Caco-2 (cell line): ENCODE results near the gene AKNA. TPM values are rescaled to one million over a fixed set of nuclear protein-coding genes. Genes with fewer than 3 reads are reported as not detected.

Source experiments
- BruUV-seq: library from RNA; stranded (reverse); fragments of 400-500 nt; replicated peaks from 2 replicates; lab custom pipeline; 2021; lab: Mats Ljungman, UMichigan
- CTCF ChIA-PET: fragments of 300-600 bp; sonication (Branson Sonifier 250); formaldehyde crosslinking; loops from one replicate; lab custom pipeline; 2022; ENCODE audit warnings: antibody characterized with exemption; lab: Charles Lee
- POLR2A ChIA-PET: fragments of 300-600 bp; sonication (Branson Sonifier 250); formaldehyde crosslinking; loops from one replicate; lab custom pipeline; 2022; ENCODE audit warnings: antibody characterized with exemption; lab: Charles Lee
- DNase-seq, 2 experiments: peaks; one replicate each; pipeline versions ENCODE4 v3.0.0 to v3.0.0-alpha.2; 2020 to 2022
- H3K27me3 ChIP-seq: replicated peaks from 2 replicates; pipeline ENCODE4 v1.6.0; 2011; ENCODE audit warnings: low read length; ENCODE audit not compliant: control insufficient read depth, insufficient read depth
- H3K36me3 ChIP-seq: 2 replicates; pipeline ENCODE4 v1.5.1; 2011; ENCODE audit warnings: low read length; ENCODE audit not compliant: control insufficient read depth, insufficient read depth
- H3K4me1 ChIP-seq: fragments of 250-450 bp; sonication (Bioruptor Pico); 2 replicates; pipeline ENCODE4 v1.5.1; 2020; ENCODE audit warnings: mild to moderate bottlenecking
- H3K4me3 ChIP-seq: 2 replicates; pipeline ENCODE4 v1.5.1; 2011; ENCODE audit warnings: low read depth, mild to moderate bottlenecking, control low read depth, low read length
- H3K9me3 ChIP-seq: fragments of 250-450 bp; sonication (Bioruptor Pico); 2 replicates; pipeline ENCODE4 v1.5.1; 2020; ENCODE audit warnings: mild to moderate bottlenecking, moderate library complexity
- H3K27ac Mint-ChIP-seq: one replicate; pipeline ENCODE4 v1.8.0; 2022; ENCODE audit warnings: mixed read lengths; ENCODE audit not compliant: unreplicated experiment
- H3K27me3 Mint-ChIP-seq: one replicate; pipeline ENCODE4 v1.8.0; 2022; ENCODE audit warnings: mixed read lengths; ENCODE audit not compliant: insufficient read depth, unreplicated experiment
- H3K36me3 Mint-ChIP-seq: one replicate; pipeline ENCODE4 v1.8.0; 2022; ENCODE audit warnings: mild to moderate bottlenecking, mixed read lengths; ENCODE audit not compliant: insufficient read depth, unreplicated experiment
- H3K4me1 Mint-ChIP-seq: one replicate; pipeline ENCODE4 v1.8.0; 2022; ENCODE audit warnings: low read depth, mixed read lengths; ENCODE audit not compliant: unreplicated experiment
- H3K4me3 Mint-ChIP-seq: one replicate; pipeline ENCODE4 v1.8.0; 2022; ENCODE audit warnings: mild to moderate bottlenecking, moderate library complexity, mixed read lengths; ENCODE audit not compliant: unreplicated experiment
- H3K9me3 Mint-ChIP-seq: one replicate; pipeline ENCODE4 v1.8.0; 2022; ENCODE audit warnings: mixed read lengths; ENCODE audit not compliant: unreplicated experiment
- intact Hi-C: fragments of 100-400 bp; cut with micrococcal nuclease; formaldehyde crosslinking; loops from one replicate; pipeline ENCODE4 v1.10.0; 2022; ENCODE audit not compliant: unreplicated experiment
- total RNA-seq: library from RNA; stranded (reverse); gene quantifications from 2 replicates; pipeline ENCODE4 v1.2.3, GENCODE V29; 2022
- TF ChIP-seq, protein P1 (sequence below), 2 experiments: fragments of 200-600 bp in 1 of 2; IDR thresholded peaks; 1 replicate in 1 of 2; 2 replicates in 1 of 2; pipeline versions ENCODE4 v1.5.1 to v1.8.0; 2011 to 2022; ENCODE audit warnings: antibody characterized with exemption in 1 of 2, control low read depth in 1 of 2, inconsistent platforms in 1 of 2, low read depth in 1 of 2, low read length in 1 of 2, mild to moderate bottlenecking in 1 of 2, moderate library complexity in 1 of 2; ENCODE audit not compliant: insufficient read depth in 1 of 2, severe bottlenecking in 1 of 2, unreplicated experiment in 1 of 2

AKNA gene
- total RNA-seq, 1 experiment from 2014 or later: 57.8 TPM

DNA sequence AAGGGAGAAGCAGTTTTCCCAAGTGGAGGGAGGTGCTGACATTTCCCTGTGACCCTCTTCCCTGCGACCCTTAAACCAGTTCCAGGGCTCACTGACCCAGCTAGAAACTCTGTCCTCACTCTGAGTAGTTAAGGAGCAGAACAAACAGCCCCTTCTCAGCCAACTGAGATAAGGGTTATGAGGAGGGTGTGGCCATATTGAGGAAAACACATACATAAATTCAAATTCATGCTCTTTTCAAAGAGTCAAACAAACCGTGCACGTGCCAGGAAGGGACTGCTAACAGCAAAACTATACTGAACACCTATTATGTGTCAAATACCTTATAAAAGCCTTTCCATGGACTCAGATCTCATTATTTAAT lies 4.9 kb upstream of the AKNA start:
- DNase-seq: peak in 1 of 2 experiments; percentile 34
- Mint-ChIP-seq H3K4me1 (peaks cover 17% of the 10 kb centered on the region), H3K36me3 (peaks cover 16% of the 10 kb centered on the region), H3K27me3 (no peaks in the 10 kb centered on the region), H3K4me3 (no peak overlapping the region), H3K27ac (peak overlapping the region; percentile 13), H3K9me3 (no peaks in the 10 kb centered on the region)
- TF ChIP-seq, protein P1, sequence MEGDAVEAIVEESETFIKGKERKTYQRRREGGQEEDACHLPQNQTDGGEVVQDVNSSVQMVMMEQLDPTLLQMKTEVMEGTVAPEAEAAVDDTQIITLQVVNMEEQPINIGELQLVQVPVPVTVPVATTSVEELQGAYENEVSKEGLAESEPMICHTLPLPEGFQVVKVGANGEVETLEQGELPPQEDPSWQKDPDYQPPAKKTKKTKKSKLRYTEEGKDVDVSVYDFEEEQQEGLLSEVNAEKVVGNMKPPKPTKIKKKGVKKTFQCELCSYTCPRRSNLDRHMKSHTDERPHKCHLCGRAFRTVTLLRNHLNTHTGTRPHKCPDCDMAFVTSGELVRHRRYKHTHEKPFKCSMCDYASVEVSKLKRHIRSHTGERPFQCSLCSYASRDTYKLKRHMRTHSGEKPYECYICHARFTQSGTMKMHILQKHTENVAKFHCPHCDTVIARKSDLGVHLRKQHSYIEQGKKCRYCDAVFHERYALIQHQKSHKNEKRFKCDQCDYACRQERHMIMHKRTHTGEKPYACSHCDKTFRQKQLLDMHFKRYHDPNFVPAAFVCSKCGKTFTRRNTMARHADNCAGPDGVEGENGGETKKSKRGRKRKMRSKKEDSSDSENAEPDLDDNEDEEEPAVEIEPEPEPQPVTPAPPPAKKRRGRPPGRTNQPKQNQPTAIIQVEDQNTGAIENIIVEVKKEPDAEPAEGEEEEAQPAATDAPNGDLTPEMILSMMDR (IDR thresholded peaks at IDR 0.05; ENCODE audit: insufficient read depth in 1 of 2, low read depth in 1 of 2, low read length in 1 of 2, severe bottlenecking in 1 of 2, unreplicated experiment in 1 of 2): no peak
- Histone ChIP-seq H3K27me3 (no peaks in the 10 kb centered on the region), H3K9me3 (no peaks in the 10 kb centered on the region), H3K36me3 (no peaks in the 10 kb centered on the region), H3K4me1 (peaks cover 15% of the 10 kb centered on the region), H3K4me3 (no peak overlapping the region)
- POLR2A ChIA-PET: no interaction called here
- CTCF ChIA-PET: interaction anchor here (0.7 to 1.1 kb wide), 2 partner anchors 20 to 43 kb away, joined by 4 read pairs; no protein-coding TSS in a partner anchor
- BruUV-seq: no TSS peak
- intact Hi-C loops: no loop called here

DNA sequence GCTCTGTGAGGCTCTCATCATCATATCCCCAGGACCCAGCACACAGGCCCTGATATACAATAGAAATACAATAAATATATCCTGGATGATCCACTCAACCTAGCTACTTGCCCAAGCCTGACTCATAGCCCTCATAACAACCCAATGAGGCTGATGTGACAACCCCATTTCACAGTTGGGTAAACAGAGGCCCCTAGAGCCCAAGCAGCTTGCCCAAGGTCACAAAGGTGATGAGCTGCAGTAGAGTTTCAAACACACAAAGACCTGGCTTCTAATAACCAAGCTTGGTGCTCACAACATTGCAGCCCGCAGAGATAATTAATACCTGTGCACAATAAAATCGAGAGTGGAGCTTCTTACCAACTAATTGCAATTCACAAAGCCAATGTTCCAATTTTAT lies 3.2 kb upstream of the AKNA start:
- Mint-ChIP-seq H3K27me3 (no peaks in the 10 kb centered on the region), H3K9me3 (no peaks in the 10 kb centered on the region), H3K4me1 (peaks cover 7% of the 10 kb centered on the region), H3K4me3 (no peak overlapping the region), H3K36me3 (no peaks in the 10 kb centered on the region), H3K27ac (no peak overlapping the region)
- DNase-seq: no peak
- BruUV-seq: no TSS peak
- Histone ChIP-seq H3K27me3 (no peaks in the 10 kb centered on the region), H3K9me3 (no peaks in the 10 kb centered on the region), H3K36me3 (no peaks in the 10 kb centered on the region), H3K4me3 (no peak overlapping the region), H3K4me1 (peaks cover 9% of the 10 kb centered on the region)
- CTCF ChIA-PET: no interaction called here
- intact Hi-C loops: no loop called here
- TF ChIP-seq, protein P1 (IDR thresholded peaks at IDR 0.05; ENCODE audit: insufficient read depth in 1 of 2, low read depth in 1 of 2, low read length in 1 of 2, severe bottlenecking in 1 of 2, unreplicated experiment in 1 of 2): no peak
- POLR2A ChIA-PET: no interaction called here

DNA sequence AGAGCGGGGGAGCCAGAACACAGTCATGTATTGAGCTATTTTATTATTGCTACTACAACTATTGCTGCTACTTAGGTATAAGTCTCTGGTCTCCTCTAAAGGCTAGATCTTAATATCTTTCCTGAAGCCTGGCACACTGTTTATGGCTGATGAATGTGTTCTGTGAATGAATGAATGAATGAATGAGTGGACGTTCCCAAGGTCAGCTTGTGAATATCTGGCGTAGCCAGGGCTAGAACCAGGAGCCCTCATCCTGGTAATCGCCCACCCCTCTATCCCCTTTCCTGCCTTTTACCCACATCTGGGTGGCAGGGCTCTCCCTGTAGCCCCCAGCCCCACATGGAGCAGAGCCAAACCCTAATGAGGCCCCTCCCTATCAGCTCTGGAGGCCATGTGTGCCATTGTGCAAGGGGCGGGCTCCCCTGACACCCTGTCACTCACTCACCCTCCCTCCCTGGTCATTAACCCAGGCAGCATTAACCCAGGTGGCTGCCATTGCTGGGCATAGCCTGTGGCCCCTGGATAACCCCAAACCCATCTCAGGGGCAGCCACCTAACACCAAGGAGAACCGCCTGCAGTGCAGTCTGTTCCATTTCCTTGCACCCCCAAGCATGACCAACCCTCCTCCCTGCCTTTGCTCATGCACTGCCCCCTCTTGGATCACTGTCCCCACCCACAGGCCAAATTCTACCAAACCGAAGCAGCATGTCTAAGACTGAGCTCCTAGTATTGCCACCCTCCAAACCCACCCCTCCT lies 2.0 kb upstream of the AKNA start:
- Histone ChIP-seq H3K36me3 (no peaks in the 10 kb centered on the region), H3K4me3 (no peak overlapping the region), H3K4me1 (peaks cover 9% of the 10 kb centered on the region), H3K9me3 (no peaks in the 10 kb centered on the region), H3K27me3 (no peaks in the 10 kb centered on the region)
- H3K27ac Mint-ChIP-seq: no peak overlapping the region
- no TSS peak for BruUV-seq
- no peaks in the 10 kb centered on the region for H3K27me3 Mint-ChIP-seq
- ChIA-PET CTCF (no interaction called here), POLR2A (no interaction called here)
- H3K4me3 Mint-ChIP-seq: no peak overlapping the region
- DNase-seq: no peak
- intact Hi-C loops: no loop called here
- H3K9me3 Mint-ChIP-seq: no peaks in the 10 kb centered on the region
- TF ChIP-seq, protein P1 (IDR thresholded peaks at IDR 0.05; ENCODE audit: insufficient read depth in 1 of 2, low read depth in 1 of 2, low read length in 1 of 2, severe bottlenecking in 1 of 2, unreplicated experiment in 1 of 2): no peak
- H3K36me3 Mint-ChIP-seq: no peaks in the 10 kb centered on the region
- H3K4me1 Mint-ChIP-seq: peaks cover 7% of the 10 kb centered on the region
